Central memory CD4-positive, alpha-beta T cell (primary cell): ENCODE measurements around the gene CACNG6.
"Not testable (repeated sequence)": the region's sequence is repeated elsewhere in the genome, so short reads cannot be mapped to it uniquely, and the experiment has no call there.

ENCODE experiments used
- DNase-seq: peaks from one replicate; pipeline ENCODE4 v3.0.0; 2022
- total RNA-seq, 3 experiments: gene quantifications; one replicate each; lab custom pipeline; 2026; lab: John Stamatoyannopoulos, UW

CACNG6 gene, protein sequence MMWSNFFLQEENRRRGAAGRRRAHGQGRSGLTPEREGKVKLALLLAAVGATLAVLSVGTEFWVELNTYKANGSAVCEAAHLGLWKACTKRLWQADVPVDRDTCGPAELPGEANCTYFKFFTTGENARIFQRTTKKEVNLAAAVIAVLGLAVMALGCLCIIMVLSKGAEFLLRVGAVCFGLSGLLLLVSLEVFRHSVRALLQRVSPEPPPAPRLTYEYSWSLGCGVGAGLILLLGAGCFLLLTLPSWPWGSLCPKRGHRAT
- total RNA-seq, result 0 reads per million in 3 experiments

DNA sequence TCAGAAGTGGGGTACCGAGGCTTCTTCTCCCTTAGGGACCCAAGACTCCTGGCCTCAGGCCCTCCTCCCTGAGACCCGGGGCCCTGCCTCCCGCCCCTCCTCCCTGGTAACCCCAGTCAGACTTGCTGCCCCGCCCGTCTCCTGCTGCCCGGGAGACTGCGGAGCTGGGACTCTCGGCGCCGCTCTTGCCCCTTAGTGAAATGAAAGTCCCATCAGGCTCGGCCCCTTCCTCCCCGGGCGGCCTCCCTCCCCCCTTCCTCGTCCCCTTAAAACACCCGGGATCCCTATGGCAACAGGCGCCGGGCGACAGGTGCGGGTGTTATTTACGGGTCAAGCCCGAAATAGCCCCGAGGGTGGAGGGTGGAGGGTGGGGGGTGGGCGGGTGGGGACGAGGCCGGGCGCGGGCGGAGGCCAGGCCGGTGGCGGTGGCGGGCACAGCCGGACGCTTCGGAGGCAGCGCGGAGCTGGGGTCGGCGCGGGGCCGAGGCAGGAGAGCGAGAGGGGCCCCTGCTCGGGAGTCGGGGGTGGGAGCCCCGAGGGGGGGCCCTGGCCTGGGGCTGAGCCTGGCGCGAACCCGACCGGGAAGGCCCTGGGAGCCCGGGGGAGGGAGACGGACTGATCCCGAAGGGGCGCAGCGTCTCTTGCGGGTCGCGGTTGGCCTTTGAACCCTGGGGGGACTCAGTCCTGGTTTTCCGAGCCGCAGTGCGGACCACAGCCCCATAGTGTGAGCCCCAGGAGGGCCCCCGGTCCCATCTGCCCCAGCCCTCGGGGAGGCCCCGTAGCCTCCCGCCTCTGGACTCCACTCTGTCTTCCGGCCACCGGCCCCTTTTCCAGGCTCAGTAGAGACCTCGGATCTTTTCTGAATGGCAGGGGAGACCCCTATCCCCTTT is at the start of gene CACNG6:
Gene CACNG6, plus strand, starts transcription at position 414 of the 890 bp plus-strand sequence. CDS start 1,241 bp downstream, outside the sequence.
- DNase-seq, result no peak

DNA sequence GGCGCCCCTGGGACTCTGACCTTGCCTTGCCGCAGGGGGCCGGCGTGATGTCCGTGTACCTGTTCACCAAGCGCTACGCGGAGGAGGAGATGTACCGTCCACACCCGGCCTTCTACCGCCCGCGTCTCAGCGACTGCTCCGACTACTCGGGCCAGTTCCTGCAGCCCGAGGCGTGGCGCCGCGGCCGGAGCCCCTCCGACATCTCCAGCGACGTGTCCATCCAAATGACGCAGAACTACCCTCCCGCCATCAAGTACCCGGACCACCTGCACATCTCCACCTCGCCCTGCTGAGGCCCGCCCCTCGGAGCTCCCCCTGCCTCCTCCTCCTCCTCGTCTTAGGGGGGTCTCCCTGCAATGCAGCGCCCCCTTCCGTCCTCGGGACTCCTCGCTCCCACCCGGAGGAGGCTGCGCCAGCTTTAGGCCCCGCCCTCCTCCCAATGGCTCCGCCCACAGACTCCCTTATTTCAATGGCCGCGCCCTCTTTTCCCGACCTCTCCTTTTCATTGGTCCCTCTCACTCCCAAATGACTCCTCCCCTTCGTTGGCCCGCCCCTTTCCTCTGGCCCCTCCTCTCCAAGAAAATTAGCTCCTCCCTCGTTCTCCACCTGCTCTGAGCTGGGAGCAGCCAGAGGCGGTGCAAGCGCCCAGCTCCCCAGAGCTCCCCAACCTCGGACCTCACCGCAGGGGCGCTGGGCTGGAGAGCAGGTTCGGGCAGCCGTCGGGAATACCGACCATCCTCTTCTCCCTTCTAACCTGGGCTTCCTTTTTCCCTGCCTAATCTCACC is 49.2 kb upstream of the CACNG6 start:
- DNase-seq, result no peak

DNA sequence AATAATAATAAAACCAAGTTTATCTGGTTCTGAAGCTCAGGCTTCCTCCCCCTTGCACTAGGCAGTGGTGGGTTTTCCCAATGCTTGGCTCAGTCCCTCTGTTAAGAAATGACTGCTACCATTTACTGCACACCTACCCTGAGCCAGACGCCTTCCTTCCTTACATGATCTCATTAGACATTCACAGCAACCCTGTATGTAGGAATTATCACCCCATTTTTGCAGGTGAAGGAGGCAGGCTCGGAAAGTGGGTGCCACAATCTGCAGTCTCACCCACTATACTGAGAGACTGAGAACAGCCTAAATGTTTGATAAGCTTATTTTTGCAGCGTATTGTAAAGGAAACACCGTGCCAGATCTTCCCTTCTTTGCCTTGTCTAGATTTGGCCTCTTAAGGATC is 47.0 kb upstream of the CACNG6 start:
- DNase-seq, result no peak

DNA sequence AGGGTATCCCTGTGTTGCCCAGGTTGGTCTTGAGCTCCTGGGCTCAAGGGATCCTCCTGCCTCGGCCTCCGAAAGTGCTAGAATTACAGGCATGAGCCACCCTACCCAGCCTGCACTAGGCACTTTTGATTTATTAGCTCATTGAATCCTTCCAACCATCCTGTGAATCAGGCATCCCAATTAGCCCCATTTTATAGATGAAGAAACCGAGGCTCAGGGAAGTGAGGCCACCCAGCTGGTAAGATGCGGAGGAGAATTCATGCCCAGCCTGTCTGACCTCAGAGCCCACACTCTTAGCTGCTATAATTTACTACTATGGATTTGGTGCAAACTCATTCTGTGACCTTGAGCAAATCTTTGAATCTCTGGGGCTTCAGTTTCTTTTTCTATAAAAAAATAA is 46.5 kb upstream of the CACNG6 start:
- no peak for DNase-seq

DNA sequence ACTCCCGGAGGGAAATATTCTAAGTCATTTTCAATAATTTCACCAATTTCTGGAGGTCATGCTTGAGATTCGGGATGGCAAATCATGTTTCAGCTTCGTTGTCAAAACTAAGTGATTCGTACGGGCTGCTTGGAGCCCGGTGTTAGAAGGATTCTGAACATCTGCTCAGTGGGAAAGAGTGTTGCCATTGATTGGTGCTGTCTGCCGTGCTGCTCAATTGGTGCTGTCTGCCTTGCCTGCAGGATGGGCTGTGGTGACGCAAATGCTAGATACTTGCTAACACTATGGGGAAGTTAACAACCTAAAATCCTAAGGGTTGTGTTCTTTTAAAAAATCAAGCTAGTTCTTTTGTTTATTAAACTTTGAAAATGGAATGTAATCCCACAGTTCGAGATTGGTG is 46.0 kb upstream of the CACNG6 start:
- DNase-seq, result no peak

DNA sequence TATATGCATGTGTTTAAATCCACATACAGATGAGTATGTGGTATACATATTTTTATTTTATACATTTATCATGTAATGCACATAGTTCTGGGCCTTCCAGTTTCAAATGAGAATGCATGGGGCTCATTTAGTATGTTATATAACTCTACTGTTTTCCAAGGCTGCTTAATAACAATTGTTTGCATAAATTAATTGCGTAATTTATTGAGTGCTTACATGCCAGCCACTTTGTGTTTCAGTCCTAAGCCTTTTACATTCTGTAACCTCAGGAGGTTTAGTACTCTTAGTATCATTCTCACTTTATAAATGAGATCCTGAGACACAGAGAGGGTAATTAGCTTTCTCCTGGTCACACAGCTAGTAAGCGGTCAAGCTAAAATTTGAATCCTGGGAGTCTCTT is 45.4 kb upstream of the CACNG6 start:
- DNase-seq, result no peak

DNA sequence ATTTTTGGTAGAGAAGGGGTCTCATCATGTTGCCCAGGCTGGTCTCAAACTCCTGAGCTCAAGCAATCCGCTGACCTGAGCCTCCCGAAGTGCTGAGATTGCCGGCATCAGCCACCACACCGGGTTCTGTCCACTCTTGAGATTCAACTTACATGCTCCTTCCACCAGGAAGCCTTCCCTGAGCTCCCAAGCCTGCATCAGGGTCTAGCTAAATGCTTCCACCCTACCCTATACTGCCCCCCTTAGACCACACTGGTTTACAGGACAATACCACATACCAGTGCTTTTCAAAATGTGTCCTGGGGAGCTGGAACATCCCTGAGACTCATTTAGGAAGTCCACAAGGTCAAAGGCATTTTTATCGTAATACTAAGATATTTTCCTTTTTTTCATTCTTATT is 43.8 kb upstream of the CACNG6 start:
- DNase-seq, result no peak

DNA sequence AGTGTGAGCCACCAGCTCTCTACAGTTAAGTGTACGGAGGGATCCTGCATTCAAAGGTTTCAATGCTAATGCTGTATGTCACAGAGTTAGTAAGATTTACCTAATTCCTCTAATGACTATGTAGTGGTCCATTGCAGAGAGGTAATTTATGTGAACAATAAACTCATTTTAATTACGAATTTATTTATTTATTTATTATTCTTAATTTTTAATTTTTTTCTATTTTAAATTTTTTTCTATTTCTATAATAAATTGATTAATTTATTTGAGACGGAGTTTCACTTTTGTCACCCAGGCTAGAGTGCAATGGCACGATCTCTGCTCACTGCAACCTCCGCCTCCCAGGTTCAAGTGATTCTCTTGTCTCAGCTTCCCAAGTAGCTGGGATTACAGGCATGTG is 42.8 kb upstream of the CACNG6 start:
- DNase-seq, result not testable (repeated sequence)

DNA sequence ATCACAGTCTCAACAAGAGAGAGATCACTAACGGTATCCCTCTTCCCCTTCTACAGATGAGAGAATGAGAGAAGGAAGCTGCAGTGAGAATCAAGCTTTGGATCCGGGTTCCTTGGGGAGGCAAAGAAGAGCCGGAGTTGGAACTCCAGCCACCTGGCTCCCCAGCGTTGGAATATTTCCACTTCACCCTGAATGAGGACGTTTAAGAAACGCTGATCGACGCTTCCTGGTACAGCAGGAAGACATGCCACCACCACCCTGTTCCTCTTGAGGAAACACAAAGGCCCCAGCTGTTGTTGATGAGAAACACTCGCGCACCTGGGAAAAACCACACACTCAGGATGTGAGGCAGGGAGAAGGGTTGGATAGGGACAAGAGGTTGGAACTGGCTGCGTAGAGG is 40.0 kb upstream of the CACNG6 start:
- no peak for DNase-seq

DNA sequence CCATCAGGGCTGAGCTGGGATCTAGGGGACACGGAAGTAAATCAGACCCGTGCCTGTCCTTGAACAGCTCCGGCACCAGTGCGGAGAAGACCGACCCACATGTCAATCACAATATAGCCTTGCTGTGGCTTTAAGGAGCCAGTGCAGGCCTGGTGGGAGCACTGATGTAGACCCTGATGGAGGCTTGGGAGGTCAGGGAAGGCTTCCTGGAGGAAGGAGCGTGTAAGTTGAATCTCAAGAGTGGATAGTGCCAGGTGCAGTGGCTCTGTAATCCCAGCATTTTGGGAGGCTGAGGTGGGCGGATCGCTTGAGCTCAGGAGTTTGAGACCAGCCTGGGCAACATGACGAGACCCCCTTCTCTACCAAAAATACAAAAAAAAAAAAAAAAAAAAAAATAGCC is 39.5 kb upstream of the CACNG6 start:
- DNase-seq, result no peak

DNA sequence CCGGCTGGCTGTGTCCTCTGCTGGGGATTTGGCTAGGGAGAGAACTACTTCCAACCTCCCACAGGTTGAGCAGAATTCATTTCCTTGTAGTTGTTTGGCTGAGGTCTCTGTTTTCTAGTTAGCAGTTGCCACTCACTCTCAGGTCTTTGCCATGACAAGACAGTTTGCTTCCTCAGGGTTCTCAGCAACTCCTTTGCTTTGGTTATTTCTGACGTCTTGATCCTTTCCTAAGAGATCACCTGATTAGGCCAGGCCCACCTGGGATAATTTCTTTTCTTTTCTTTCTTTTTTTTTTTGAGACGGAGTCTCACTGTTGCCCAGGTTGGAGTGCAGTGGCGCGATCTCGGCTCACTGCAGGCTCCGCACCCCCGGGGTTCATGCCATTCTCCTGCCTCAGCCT is 38.1 kb upstream of the CACNG6 start:
- DNase-seq, result no peak

DNA sequence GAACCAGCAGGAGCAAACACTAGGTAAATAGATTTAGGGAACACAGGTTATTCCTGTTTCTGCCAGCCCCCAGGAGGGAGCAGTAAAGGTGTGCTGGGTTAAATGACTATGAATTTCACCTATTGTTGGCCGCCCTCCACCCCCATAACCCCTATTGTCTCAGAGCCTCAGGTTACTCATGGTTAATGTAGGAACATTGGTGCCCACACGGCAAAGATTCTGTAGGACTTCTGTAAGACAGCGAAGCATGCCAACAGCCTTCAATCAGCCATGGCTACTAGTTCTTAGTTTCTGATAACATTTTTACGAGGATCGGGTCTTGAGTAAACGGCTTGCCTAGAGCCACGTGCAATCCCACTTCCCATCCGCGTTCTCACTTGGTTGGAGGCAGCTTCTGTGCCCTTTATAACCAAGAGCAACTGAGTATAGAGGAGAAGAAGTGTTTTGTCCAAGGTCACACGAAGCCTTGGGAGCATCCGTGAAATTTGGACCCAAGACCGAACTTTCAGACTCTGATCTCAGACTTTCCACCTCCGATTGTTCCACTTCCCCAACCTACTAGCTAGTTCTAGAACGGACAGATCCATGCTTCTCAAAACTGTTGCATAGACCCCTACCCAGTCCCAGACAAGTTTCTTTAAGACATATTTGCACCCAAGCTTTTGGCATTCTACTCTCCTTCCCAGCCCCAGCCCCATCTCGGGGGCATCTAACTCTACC is 33.8 kb upstream of the CACNG6 start:
- DNase-seq, result no peak

DNA sequence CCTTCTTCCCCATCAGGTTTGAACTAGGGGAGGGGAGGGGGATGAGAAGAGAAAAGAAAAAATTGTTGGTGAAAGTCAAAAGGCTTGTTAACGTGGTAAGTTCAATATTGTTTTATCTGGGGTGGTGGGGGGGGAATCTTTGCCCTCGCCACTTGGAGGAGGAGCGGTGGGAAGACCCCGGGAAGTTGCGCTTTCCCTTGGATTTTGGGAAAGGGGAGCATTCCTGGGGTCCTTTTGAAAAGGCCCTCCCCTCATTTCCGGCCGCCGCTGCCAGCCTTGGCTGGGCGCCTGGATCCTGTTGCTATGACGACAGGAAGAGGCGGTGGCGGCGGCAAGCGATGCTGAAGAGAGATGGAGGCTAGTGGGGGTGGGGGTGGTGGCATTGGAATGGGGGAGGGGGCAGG is 33.3 kb upstream of the CACNG6 start:
- no peak for DNase-seq

DNA sequence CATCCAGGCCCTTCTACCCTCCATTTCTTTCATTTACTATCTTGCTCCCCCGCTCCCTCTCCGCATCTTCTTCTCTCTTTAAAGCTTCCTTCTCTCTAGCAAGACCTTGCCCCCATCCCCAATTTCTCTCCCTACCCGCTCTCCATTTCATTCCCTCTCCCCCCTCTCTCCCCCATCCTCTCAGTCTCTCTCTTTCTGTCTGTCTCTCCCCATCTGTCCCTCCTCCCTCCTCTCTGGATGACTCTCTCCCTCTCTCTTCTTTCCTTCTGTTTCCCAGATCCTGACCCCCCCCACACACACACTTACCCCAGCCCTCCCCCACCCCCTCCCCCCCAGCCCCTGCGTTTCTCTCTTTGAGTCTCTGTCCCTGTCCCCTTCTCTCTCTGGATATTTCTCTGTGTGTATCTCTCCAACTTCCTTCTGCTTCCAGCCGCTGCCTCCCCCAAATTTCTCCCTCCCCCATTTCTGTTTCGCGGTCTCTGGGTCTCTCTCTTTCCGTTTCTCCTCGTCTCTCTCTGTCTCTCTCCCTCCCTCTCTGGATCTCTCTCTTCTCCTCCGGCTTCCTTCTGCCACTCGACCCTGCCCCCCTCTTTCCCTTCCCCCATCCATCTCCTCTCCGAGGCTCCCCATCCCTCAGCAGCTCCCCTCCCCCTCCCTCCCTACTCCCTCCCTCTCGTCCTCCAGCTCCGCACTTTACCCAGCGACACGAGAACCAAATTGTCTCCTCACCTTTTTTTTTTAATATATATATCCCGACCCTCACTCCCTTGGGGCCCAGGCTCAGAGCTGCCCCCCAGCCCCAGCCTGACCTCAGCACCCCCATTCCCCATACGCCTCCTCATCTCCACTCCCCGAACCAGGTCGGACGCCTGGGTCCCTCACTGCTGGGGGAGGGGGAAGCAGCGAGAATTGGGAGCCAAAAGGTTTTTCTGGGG is 32.3 kb upstream of the CACNG6 start:
- DNase-seq, result no peak

DNA sequence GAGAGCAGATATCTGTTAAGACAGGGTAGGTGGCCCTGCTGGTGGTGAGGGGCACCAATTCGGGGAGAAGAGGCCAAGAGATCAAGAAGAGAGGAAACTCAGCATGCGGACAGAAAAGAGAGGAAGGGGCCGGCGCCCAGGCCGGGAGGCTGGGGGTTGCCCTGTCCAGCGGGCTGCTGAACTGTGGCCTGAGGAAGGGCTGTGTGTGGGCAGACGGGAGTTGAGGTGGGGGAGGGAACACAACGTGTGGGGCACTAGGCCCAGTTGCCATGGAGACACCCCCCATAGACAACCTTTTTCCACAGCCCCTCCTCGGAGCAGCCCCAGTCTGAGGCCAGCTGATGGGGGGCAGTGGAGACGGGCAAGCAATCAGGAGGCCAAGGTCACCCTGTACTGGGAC is 31.2 kb upstream of the CACNG6 start:
- DNase-seq, result no peak

DNA sequence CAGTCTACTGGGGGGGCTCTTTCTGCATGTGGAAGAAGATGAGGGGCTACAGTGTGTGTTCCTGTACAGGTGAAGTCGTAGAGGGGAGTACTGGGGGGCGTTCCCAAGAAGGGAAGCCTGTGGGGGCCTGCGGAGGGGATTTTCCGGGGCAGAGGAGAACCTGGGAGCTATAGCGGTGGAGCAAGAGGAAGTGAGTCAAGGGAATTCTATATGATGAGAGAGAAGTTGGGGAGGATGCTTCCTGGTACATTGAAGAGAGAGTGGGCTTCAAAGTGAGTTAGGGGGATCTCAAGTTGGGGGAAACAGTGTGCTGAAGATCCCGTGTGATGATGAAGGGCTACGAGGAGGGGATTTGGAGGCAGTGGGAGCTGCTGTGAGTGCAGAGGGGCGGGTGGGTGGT is 30.6 kb upstream of the CACNG6 start:
- DNase-seq, result no peak

DNA sequence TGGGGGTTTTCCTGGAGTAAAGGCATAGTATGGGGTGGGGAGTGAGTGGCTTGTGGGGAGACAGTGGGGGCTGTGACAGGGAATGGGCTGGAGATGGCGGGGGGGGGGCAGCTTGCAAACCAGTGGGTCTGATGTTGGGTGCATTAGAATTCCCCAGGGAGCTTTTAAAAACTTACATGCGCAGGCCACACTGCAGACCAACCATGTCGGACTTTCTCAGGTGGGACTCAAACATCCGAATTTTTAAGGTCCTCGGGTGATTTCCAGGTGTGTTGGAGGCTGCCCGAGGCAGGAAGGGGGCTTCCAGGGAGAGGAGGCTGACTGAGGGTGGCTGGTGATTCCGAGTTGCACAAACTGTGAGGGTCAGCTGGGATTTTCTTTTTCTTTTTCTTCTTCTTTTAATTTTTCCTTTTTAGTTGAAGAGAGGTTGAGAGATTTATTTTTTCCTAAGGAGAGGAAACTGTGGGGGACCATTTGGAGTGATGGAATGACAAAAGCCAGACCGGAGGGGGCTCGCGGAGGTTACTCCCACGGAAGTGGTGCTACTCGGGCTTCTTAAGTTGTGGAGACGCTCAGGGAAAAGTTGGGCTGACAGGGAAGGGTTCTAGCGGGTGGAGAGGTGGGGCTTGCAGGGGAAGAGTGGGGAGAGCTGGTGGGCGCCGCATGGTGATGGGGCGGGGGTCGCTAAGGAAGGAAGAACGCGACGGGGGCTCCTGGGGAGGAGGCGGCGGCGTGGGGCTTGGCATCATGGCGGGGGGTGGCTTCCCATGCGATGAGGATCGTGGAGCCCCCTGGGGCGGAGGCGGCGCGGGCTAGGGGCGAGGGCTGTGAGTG is 29.7 kb upstream of the CACNG6 start:
- no peak for DNase-seq

DNA sequence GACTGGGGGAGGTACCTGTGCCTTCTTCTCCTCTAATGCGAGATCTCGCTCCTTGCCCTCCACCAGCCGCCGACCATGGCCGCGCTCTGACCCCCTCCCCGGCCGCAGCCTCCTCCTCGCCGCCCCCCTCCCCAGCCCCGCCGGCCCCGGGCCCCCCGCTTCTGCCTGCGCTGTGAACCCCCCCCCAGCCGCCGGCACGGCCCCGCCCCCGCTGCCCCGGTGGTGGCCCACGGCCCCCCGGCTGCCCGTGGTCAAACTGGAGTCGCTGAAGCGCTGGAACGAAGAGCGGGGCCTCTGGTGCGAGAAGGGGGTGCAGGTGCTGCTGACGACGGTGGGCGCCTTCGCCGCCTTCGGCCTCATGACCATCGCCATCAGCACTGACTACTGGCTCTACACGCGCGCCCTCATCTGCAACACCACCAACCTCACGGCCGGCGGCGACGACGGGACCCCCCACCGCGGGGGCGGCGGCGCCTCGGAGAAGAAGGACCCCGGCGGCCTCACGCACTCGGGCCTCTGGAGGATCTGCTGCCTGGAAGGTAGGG is 28.5 kb upstream of the CACNG6 start, which contains the start of gene CACNG8:
Gene CACNG8, plus strand, starts transcription at position 51 of the 545 bp plus-strand sequence.
- no peak for DNase-seq

DNA sequence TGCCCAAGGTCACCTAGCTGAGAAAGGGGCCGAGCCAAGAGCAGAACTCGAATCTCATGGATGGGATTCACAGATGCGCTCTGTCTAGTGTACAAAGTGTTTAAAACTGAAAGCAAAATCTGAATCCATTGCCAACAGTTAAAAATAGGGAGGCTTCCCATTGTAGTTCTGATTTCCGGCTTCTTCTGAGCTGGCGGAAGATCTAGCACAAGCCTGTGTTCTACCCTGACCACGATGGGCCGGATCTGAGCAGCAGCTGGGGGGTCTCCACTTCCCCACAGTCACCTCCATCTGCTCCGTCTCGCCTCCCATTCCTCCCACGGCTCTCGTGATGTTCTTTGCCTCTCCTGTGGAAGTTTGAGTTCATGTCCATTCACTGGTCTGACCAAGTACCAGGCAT is 26.3 kb upstream of the CACNG6 start:
- no peak for DNase-seq

DNA sequence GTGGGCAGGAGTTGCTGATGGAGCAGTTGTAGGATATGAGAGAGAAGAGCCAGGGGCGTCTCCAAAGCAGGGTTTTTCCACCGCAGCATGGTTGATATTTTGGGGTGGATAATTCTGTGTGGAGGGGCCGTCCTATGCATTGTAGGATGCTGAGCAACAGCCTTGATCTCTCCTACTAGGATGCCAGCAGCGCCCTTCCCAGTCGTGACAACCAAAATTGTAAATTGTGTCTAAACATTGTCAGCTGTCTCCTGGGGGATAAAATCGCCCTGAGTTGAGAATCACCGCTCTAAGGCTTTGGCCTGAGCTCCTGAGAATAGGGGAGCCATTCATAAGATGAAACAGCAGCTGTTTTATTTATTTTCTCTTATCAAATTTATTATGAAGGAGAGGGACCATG is 24.5 kb upstream of the CACNG6 start:
- no peak for DNase-seq
